Trophoblast cell (in vitro differentiated cells and primary cell): ENCODE results near the gene MS4A18.
A peak's percentile ranks its signal among the peaks of the same experiment; 100 is the strongest.

Experiments
- DNase-seq, 2 donors: peaks; one replicate each; pipeline ENCODE4 v3.0.0-alpha.2; 2016
- H2AFZ ChIP-seq: 2 replicates; pipeline ENCODE4 v1.6.1; 2013; ENCODE audit warnings: low read length, moderate library complexity, mild to moderate bottlenecking; ENCODE audit not compliant: insufficient read depth, poor library complexity
- H2AK5ac ChIP-seq: 2 replicates; pipeline ENCODE4 v1.6.1; 2013; ENCODE audit warnings: mild to moderate bottlenecking, low read length
- H2BK120ac ChIP-seq: 2 replicates; pipeline ENCODE4 v1.6.1; 2013; ENCODE audit warnings: low read length, mild to moderate bottlenecking, moderate library complexity; ENCODE audit not compliant: insufficient read depth, poor library complexity
- H2BK12ac ChIP-seq: 2 replicates; pipeline ENCODE4 v1.6.1; 2013; ENCODE audit warnings: mild to moderate bottlenecking, low read length, moderate library complexity
- H2BK5ac ChIP-seq: 2 replicates; pipeline ENCODE4 v1.6.1; 2013; ENCODE audit warnings: low read length, low read depth, moderate library complexity, mild to moderate bottlenecking; ENCODE audit not compliant: poor library complexity
- H3K14ac ChIP-seq: 2 replicates; pipeline ENCODE4 v1.6.1; 2013; ENCODE audit warnings: mild to moderate bottlenecking, low read length
- H3K18ac ChIP-seq: 2 replicates; pipeline ENCODE4 v1.6.1; 2013; ENCODE audit warnings: mild to moderate bottlenecking, low read length
- H3K23ac ChIP-seq: 2 replicates; pipeline ENCODE4 v1.6.1; 2013; ENCODE audit warnings: low read length
- H3K27ac ChIP-seq: 2 replicates; pipeline ENCODE4 v1.5.1; 2013; ENCODE audit warnings: low read depth, mild to moderate bottlenecking, inconsistent platforms, low read length, moderate library complexity
- H3K27me3 ChIP-seq: 2 replicates; pipeline ENCODE4 v1.6.1; 2013; ENCODE audit warnings: inconsistent platforms, mild to moderate bottlenecking, low read length, moderate library complexity; ENCODE audit not compliant: insufficient read depth
- H3K36me3 ChIP-seq, 2 experiments: 1 replicate in 1 of 2; 2 replicates in 1 of 2; pipeline ENCODE4 v1.6.1; 2013; ENCODE audit warnings: low read length in 2 of 2, mild to moderate bottlenecking in 2 of 2, moderate library complexity in 1 of 2; ENCODE audit not compliant: insufficient read depth in 2 of 2, control insufficient read depth in 1 of 2
- H3K4ac ChIP-seq: 2 replicates; pipeline ENCODE4 v1.6.1; 2013; ENCODE audit warnings: low read depth, mild to moderate bottlenecking, low read length, moderate library complexity
- H3K4me1 ChIP-seq, 2 experiments: 1 replicate in 1 of 2; 2 replicates in 1 of 2; pipeline ENCODE4 v1.6.1; 2013; ENCODE audit warnings: low read length in 2 of 2, mild to moderate bottlenecking in 2 of 2, moderate library complexity in 1 of 2; ENCODE audit not compliant: insufficient read depth in 2 of 2, control insufficient read depth in 1 of 2
- H3K4me2 ChIP-seq: 2 replicates; pipeline ENCODE4 v1.6.1; 2013; ENCODE audit warnings: inconsistent platforms, mild to moderate bottlenecking, low read length, moderate library complexity
- H3K4me3 ChIP-seq: 2 replicates; pipeline ENCODE4 v1.5.1; 2013; ENCODE audit warnings: mild to moderate bottlenecking, low read depth, low read length, inconsistent platforms
- H3K79me1 ChIP-seq: one replicate; pipeline ENCODE4 v1.6.1; 2013; ENCODE audit warnings: low read length
- H3K79me2 ChIP-seq: 2 replicates; pipeline ENCODE4 v1.6.1; 2013; ENCODE audit warnings: low read length, mild to moderate bottlenecking; ENCODE audit not compliant: control insufficient read depth, insufficient read depth, poor library complexity
- H3K9ac ChIP-seq: 2 replicates; pipeline ENCODE4 v1.6.1; 2013; ENCODE audit warnings: mild to moderate bottlenecking, low read length
- H3K9me3 ChIP-seq: 2 replicates; pipeline ENCODE4 v1.6.1; 2013; ENCODE audit warnings: low read depth, mild to moderate bottlenecking, control low read depth, inconsistent platforms, low read length; ENCODE audit not compliant: insufficient read depth
- H4K12ac ChIP-seq: 2 replicates; pipeline ENCODE4 v1.6.1; 2013; ENCODE audit warnings: low read depth, mild to moderate bottlenecking, low read length, moderate library complexity
- H4K8ac ChIP-seq: 2 replicates; pipeline ENCODE4 v1.6.1; 2013; ENCODE audit warnings: low read depth, mild to moderate bottlenecking, low read length, moderate library complexity
- H4K91ac ChIP-seq: one replicate; pipeline ENCODE4 v1.6.1; 2013; ENCODE audit warnings: low read depth, mild to moderate bottlenecking, low read length, moderate library complexity
- WGBS: extraction: QIAGEN DNeasy Blood & Tissue Kit; methylation state at CpG from one replicate; pipeline ENCODE4 v1.1.7; 2013; ENCODE audit warnings: missing lambda C conversion rate; ENCODE audit not compliant: insufficient read length, insufficient coverage; ENCODE audit errors: extremely low coverage; 5-methylcytosine and 5-hydroxymethylcytosine counted together

MS4A18 gene

GRCh38 chr11:60775420-60775961 is 51.0 kb downstream of the MS4A18 start:
- Histone ChIP-seq H3K79me1 (peaks cover 2% of the 10 kb centered on the region), H3K79me2 (no peaks in the 10 kb centered on the region), H3K36me3 (no peaks in the 10 kb centered on the region), H3K9me3 (no peaks in the 10 kb centered on the region), H2BK120ac (no peak overlapping the region), H3K4me3 (no peak overlapping the region), H4K91ac (no peak overlapping the region), H2BK12ac (no peak overlapping the region), H2AK5ac (no peak overlapping the region), H3K9ac (no peak overlapping the region), H3K18ac (no peak overlapping the region), H3K23ac (no peak overlapping the region), H4K8ac (no peak overlapping the region), H3K4me2 (no peak overlapping the region), H4K12ac (no peak overlapping the region), H3K4ac (no peak overlapping the region), H3K4me1 (peaks cover 4 to 7% of the 10 kb centered on the region in 2 experiments), H3K27me3 (no peaks in the 10 kb centered on the region), H3K14ac (no peak overlapping the region), H2BK5ac (no peak overlapping the region), H3K27ac (no peak overlapping the region), H2AFZ (no peak overlapping the region)
- WGBS: no CpG with 5 or more reads among the region's 15 CpGs
- peak; percentile 80 to 94 for DNase-seq

- no peak overlapping the region for H2AFZ ChIP-seq
- no peak overlapping the region for H2AK5ac ChIP-seq
- no peak overlapping the region for H4K12ac ChIP-seq
- no peak overlapping the region for H2BK120ac ChIP-seq
- no peaks in the 10 kb centered on the region for H3K9me3 ChIP-seq
- no peak overlapping the region for H3K4me3 ChIP-seq
- no peaks in the 10 kb centered on the region for H3K36me3 ChIP-seq
- no peak overlapping the region for H3K23ac ChIP-seq
- no peak overlapping the region for H3K4me2 ChIP-seq
- no peak overlapping the region for H3K9ac ChIP-seq
- DNase-seq: no peak
- H4K91ac ChIP-seq: no peak overlapping the region
- peaks cover 2% of the 10 kb centered on the region for H3K79me1 ChIP-seq
- no peak overlapping the region for H3K18ac ChIP-seq
- H2BK5ac ChIP-seq: no peak overlapping the region
- peaks cover 4 to 7% of the 10 kb centered on the region in 2 experiments for H3K4me1 ChIP-seq
- no peaks in the 10 kb centered on the region for H3K79me2 ChIP-seq
- WGBS: no CpG with 5 or more reads among the region's 4 CpGs
- no peaks in the 10 kb centered on the region for H3K27me3 ChIP-seq
- no peak overlapping the region for H3K27ac ChIP-seq
- H3K4ac ChIP-seq: no peak overlapping the region
- no peak overlapping the region for H2BK12ac ChIP-seq
- no peak overlapping the region for H3K14ac ChIP-seq
- no peak overlapping the region for H4K8ac ChIP-seq
Observed at GRCh38 chr11:60776167-60776566, 51.6 kb downstream of the MS4A18 start.

- no peak overlapping the region for H2AFZ ChIP-seq
- no peaks in the 10 kb centered on the region for H3K9me3 ChIP-seq
- no peak overlapping the region for H2AK5ac ChIP-seq
- no peak overlapping the region for H4K91ac ChIP-seq
- no peak overlapping the region for H3K14ac ChIP-seq
- no peak overlapping the region for H2BK12ac ChIP-seq
- peaks cover 2% of the 10 kb centered on the region for H3K79me1 ChIP-seq
- no peak overlapping the region for H3K4me2 ChIP-seq
- peaks cover 4 to 7% of the 10 kb centered on the region in 2 experiments for H3K4me1 ChIP-seq
- H4K8ac ChIP-seq: no peak overlapping the region
- no peaks in the 10 kb centered on the region for H3K36me3 ChIP-seq
- WGBS: no CpG with 5 or more reads among the region's 4 CpGs
- no peak overlapping the region for H3K27ac ChIP-seq
- H3K9ac ChIP-seq: no peak overlapping the region
- H4K12ac ChIP-seq: no peak overlapping the region
- no peak overlapping the region for H3K18ac ChIP-seq
- H3K4me3 ChIP-seq: no peak overlapping the region
- no peaks in the 10 kb centered on the region for H3K79me2 ChIP-seq
- no peak overlapping the region for H2BK5ac ChIP-seq
- no peak overlapping the region for H2BK120ac ChIP-seq
- no peak for DNase-seq
- no peak overlapping the region for H3K23ac ChIP-seq
- no peaks in the 10 kb centered on the region for H3K27me3 ChIP-seq
- no peak overlapping the region for H3K4ac ChIP-seq
Observed at GRCh38 chr11:60777106-60777505, 52.6 kb downstream of the MS4A18 start.

GRCh38 chr11:60777572-60777971 is 53.1 kb downstream of the MS4A18 start:
- Histone ChIP-seq H3K27me3 (no peaks in the 10 kb centered on the region), H3K18ac (no peak overlapping the region), H2BK120ac (no peak overlapping the region), H3K9me3 (no peaks in the 10 kb centered on the region), H3K4me1 (peaks cover 4 to 7% of the 10 kb centered on the region in 2 experiments), H3K79me2 (no peaks in the 10 kb centered on the region), H3K4me3 (no peak overlapping the region), H3K23ac (no peak overlapping the region), H4K91ac (no peak overlapping the region), H2BK12ac (no peak overlapping the region), H3K79me1 (peaks cover 2% of the 10 kb centered on the region), H2AFZ (no peak overlapping the region), H4K8ac (no peak overlapping the region), H2AK5ac (no peak overlapping the region), H3K4ac (no peak overlapping the region), H3K4me2 (no peak overlapping the region), H3K27ac (no peak overlapping the region), H3K36me3 (no peaks in the 10 kb centered on the region), H4K12ac (no peak overlapping the region), H3K14ac (no peak overlapping the region), H2BK5ac (no peak overlapping the region), H3K9ac (no peak overlapping the region)
- WGBS: no CpG with 5 or more reads among the region's 2 CpGs
- DNase-seq: peak; percentile 41 to 42
